ENCODE results near the gene MYO1D. TPM values are rescaled to one million over a fixed set of nuclear protein-coding genes. Genes with fewer than 3 reads are reported as not detected.

The MYO1D gene
- total RNA-seq, 1 experiment from 2014 or later = 35.7 TPM

- Histone ChIP-seq H3K4me3 (replicated peaks in 1 of 2; ENCODE audit: low read depth in 1 of 2, low read length in 2 of 2) (no peak overlapping the region), H3K36me3 (ENCODE audit: control insufficient read depth in 1 of 2, insufficient read depth in 2 of 2, low read length in 2 of 2) (no peaks in the 10 kb centered on the region), H3K79me2 (ENCODE audit: insufficient read depth, low read length) (no peaks in the 10 kb centered on the region), H3K9me2 (ENCODE audit: insufficient read depth) (no peaks in the 10 kb centered on the region), H3K4me1 (ENCODE audit: control insufficient read depth in 1 of 2, insufficient read depth in 2 of 2, low read length in 2 of 2) (no peaks in the 10 kb centered on the region), H3K27me3 (ENCODE audit: insufficient read depth, low read length) (no peaks in the 10 kb centered on the region), H4K20me1 (ENCODE audit: insufficient read depth) (no peaks in the 10 kb centered on the region), H3K9me3 (ENCODE audit: control insufficient read depth in 1 of 2, insufficient read depth in 1 of 2, low read depth in 1 of 2, low read length in 2 of 2) (peaks cover 0 to 4% of the 10 kb centered on the region in 2 experiments; a peak in 1 of 4 replicates), H3K9ac (ENCODE audit: low read length) (no peak overlapping the region), H3K4me2 (ENCODE audit: low read length) (no peak overlapping the region), H2AFZ (ENCODE audit: low read depth, low read length, poor library complexity, severe bottlenecking) (no peak overlapping the region), H3K27ac (ENCODE audit: low read depth, low read length) (no peak overlapping the region)
- BruUV-seq (replicated peaks) = no TSS peak
- ATAC-seq = no peak
- ChIA-PET POLR2A (no interaction called here), RAD21 (ENCODE audit: low non-redundant PET in 1 of 2, low total read pairs in 2 of 2, uncharacterized antibody in 2 of 2, unreplicated experiment in 2 of 2) (no interaction called here), CTCF (no interaction called here)
- DNase-seq (ENCODE audit: low read depth, low spot score) = no peak
- intact Hi-C loops (cut with micrococcal nuclease) = no loop called here
- TF ChIP-seq EZH2phosphoT487 (IDR thresholded peaks at IDR 0.05; ENCODE audit: borderline replicate concordance) = no peak
Observed at GRCh38 chr17:32586666-32587065, 290.3 kb downstream of the MYO1D start.

- no peaks in the 10 kb centered on the region for H3K36me3 ChIP-seq (ENCODE audit: control insufficient read depth in 1 of 2, insufficient read depth in 2 of 2, low read length in 2 of 2)
- no peak overlapping the region for H3K27ac ChIP-seq (ENCODE audit: low read depth, low read length)
- no peaks in the 10 kb centered on the region for H3K4me1 ChIP-seq (ENCODE audit: control insufficient read depth in 1 of 2, insufficient read depth in 2 of 2, low read length in 2 of 2)
- intact Hi-C loops (cut with micrococcal nuclease) = no loop called here
- ChIA-PET RAD21 (ENCODE audit: low non-redundant PET in 1 of 2, low total read pairs in 2 of 2, uncharacterized antibody in 2 of 2, unreplicated experiment in 2 of 2) (no interaction called here), CTCF (no interaction called here), POLR2A (no interaction called here)
- DNase-seq (ENCODE audit: low read depth, low spot score) (no peak), ATAC-seq (no peak)
- H3K4me2 ChIP-seq (ENCODE audit: low read length) = no peak overlapping the region
- no peak overlapping the region for H3K4me3 ChIP-seq (replicated peaks in 1 of 2; ENCODE audit: low read depth in 1 of 2, low read length in 2 of 2)
- H3K9me2 ChIP-seq (ENCODE audit: insufficient read depth) = no peaks in the 10 kb centered on the region
- no peaks in the 10 kb centered on the region for H3K79me2 ChIP-seq (ENCODE audit: insufficient read depth, low read length)
- BruUV-seq (replicated peaks) = no TSS peak
- TF ChIP-seq ATF3 (IDR thresholded peaks at IDR 0.05) (no peak), ZFX (IDR thresholded peaks at IDR 0.05) (no peak), JUND (IDR thresholded peaks at IDR 0.05) (no peak), SIN3A (IDR thresholded peaks at IDR 0.05; ENCODE audit: low read depth) (no peak), ELF1 (IDR thresholded peaks at IDR 0.05; ENCODE audit: borderline replicate concordance, low read depth) (no peak), SRF (IDR thresholded peaks at IDR 0.05; ENCODE audit: low read depth) (no peak), YY1 (IDR thresholded peaks at IDR 0.05; ENCODE audit: extremely low read depth, insufficient replicate concordance, low read depth, low read length) (no peak)
- H4K20me1 ChIP-seq (ENCODE audit: insufficient read depth) = no peaks in the 10 kb centered on the region
- H2AFZ ChIP-seq (ENCODE audit: low read depth, low read length, poor library complexity, severe bottlenecking) = no peak overlapping the region
- no peaks in the 10 kb centered on the region for H3K27me3 ChIP-seq (ENCODE audit: insufficient read depth, low read length)
- peaks cover 0 to 4% of the 10 kb centered on the region in 2 experiments; a peak in 1 of 4 replicates for H3K9me3 ChIP-seq (ENCODE audit: control insufficient read depth in 1 of 2, insufficient read depth in 1 of 2, low read depth in 1 of 2, low read length in 2 of 2)
- no peak overlapping the region for H3K9ac ChIP-seq (ENCODE audit: low read length)
Observed at GRCh38 chr17:32584792-32585191, 292.1 kb downstream of the MYO1D start.

All from HCT116 (cell line).